Neural cell (in vitro differentiated cells): Measurements from ENCODE around the gene ZNF235. TPM values are rescaled to one million over a fixed set of nuclear protein-coding genes. Genes with fewer than 3 reads are reported as not detected.

Source experiments
- H2AFZ ChIP-seq: fragments of 200-600, 300-800 bp; sonication (generic), shearing (Covaris generic); 2 replicates; pipeline ENCODE4 v1.6.0; 2014; ENCODE audit warnings: low read depth, mild to moderate bottlenecking, antibody characterized with exemption, low read length, moderate library complexity
- H3F3A ChIP-seq: fragments of 200-600 bp; shearing (Covaris generic); 2 replicates; pipeline ENCODE4 v1.6.1; 2016; ENCODE audit warnings: mild to moderate bottlenecking, moderate library complexity, mixed read lengths, antibody characterized with exemption, low read length; ENCODE audit not compliant: insufficient read depth, poor library complexity, severe bottlenecking
- H3K27ac ChIP-seq: fragments of 200-600, 300-800 bp; sonication (generic), shearing (Covaris generic); 2 replicates; pipeline ENCODE4 v1.5.1; 2014; ENCODE audit warnings: mild to moderate bottlenecking, low read length, moderate library complexity
- H3K27me3 ChIP-seq: fragments of 300-800, 200-600 bp; sonication (generic), shearing (Covaris generic); 2 replicates; pipeline ENCODE4 v1.6.0; 2014; ENCODE audit warnings: mild to moderate bottlenecking, low read depth, low read length, moderate library complexity; ENCODE audit not compliant: insufficient read depth
- H3K36me3 ChIP-seq: fragments of 300-800, 200-600 bp; sonication (generic), shearing (Covaris generic); 2 replicates; pipeline ENCODE4 v1.5.1; 2014; ENCODE audit warnings: mild to moderate bottlenecking, antibody characterized with exemption, low read length, moderate library complexity; ENCODE audit not compliant: insufficient read depth
- H3K4me2 ChIP-seq: fragments of 300-800, 200-600 bp; sonication (generic), shearing (Covaris generic); 2 replicates; pipeline ENCODE4 v1.6.0; 2014; ENCODE audit warnings: mild to moderate bottlenecking, low read length
- H3K4me3 ChIP-seq: fragments of 300-800, 200-600 bp; sonication (generic), shearing (Covaris generic); 2 replicates; pipeline ENCODE4 v1.5.1; 2014; ENCODE audit warnings: mild to moderate bottlenecking, low read length, moderate library complexity
- H3K79me2 ChIP-seq: fragments of 200-600 bp; shearing (Covaris generic); replicated peaks from 2 replicates; pipeline ENCODE4 v1.6.0; 2014; ENCODE audit warnings: mild to moderate bottlenecking, low read length, moderate library complexity; ENCODE audit not compliant: insufficient read depth
- H3K9ac ChIP-seq: fragments of 300-800, 200-600 bp; sonication (generic), shearing (Covaris generic); 2 replicates; pipeline ENCODE4 v1.6.1; 2016; ENCODE audit warnings: mild to moderate bottlenecking, low read length, mixed read lengths
- H3K9me2 ChIP-seq: fragments of 200-600 bp; shearing (Covaris generic); 2 replicates; pipeline ENCODE4 v1.6.1; 2016; ENCODE audit warnings: mild to moderate bottlenecking, low read length, mixed read lengths; ENCODE audit not compliant: insufficient read depth
- H3K9me3 ChIP-seq: fragments of 200-600, 300-800 bp; sonication (generic), shearing (Covaris generic); 2 replicates; pipeline ENCODE4 v1.6.1; 2016; ENCODE audit warnings: mild to moderate bottlenecking, mixed run types, low read length, moderate library complexity, mixed read lengths
- H4K20me1 ChIP-seq: fragments of 200-600 bp; shearing (Covaris generic); 2 replicates; pipeline ENCODE4 v1.6.1; 2016; ENCODE audit warnings: mild to moderate bottlenecking, mixed run types; ENCODE audit not compliant: insufficient read depth
- CTCF ChIP-seq: fragments of 450-650 bp; IDR thresholded peaks from 2 replicates; pipeline ENCODE4 v1.5.1; 2014; ENCODE audit warnings: antibody characterized with exemption, mild to moderate bottlenecking, moderate library complexity; ENCODE audit not compliant: poor library complexity, severe bottlenecking
- EP300 ChIP-seq: fragments of 450-650 bp; conservative IDR thresholded peaks from 2 replicates; pipeline ENCODE4 v1.6.1; 2014; ENCODE audit warnings: antibody characterized with exemption, mild to moderate bottlenecking, moderate library complexity; ENCODE audit not compliant: poor library complexity, severe bottlenecking
- EZH2 ChIP-seq: fragments of 200-600, 300-800 bp; shearing (Covaris generic), sonication (generic); IDR thresholded peaks from 2 replicates; pipeline ENCODE4 v1.6.1; 2014; ENCODE audit warnings: antibody characterized with exemption, low read length, borderline replicate concordance, mild to moderate bottlenecking; ENCODE audit not compliant: insufficient read depth, poor library complexity, severe bottlenecking
- MXI1 ChIP-seq: fragments of 450-650 bp; conservative IDR thresholded peaks from 2 replicates; pipeline ENCODE4 v1.6.1; 2014; ENCODE audit warnings: antibody characterized with exemption, mild to moderate bottlenecking; ENCODE audit not compliant: poor library complexity, severe bottlenecking
- POLR2AphosphoS5 ChIP-seq: IDR thresholded peaks from 2 replicates; pipeline ENCODE4 v1.6.1; 2012
- RAD21 ChIP-seq: fragments of 450-650 bp; conservative IDR thresholded peaks from 2 replicates; pipeline ENCODE4 v1.6.1; 2014; ENCODE audit warnings: antibody characterized with exemption, mild to moderate bottlenecking, moderate library complexity
- REST ChIP-seq: IDR thresholded peaks from 2 replicates; pipeline ENCODE4 v1.6.1; 2012; ENCODE audit warnings: borderline replicate concordance
- SMC3 ChIP-seq: fragments of 450-650 bp; conservative IDR thresholded peaks from 2 replicates; pipeline ENCODE4 v1.6.1; 2014; ENCODE audit warnings: antibody characterized with exemption, mild to moderate bottlenecking, moderate library complexity; ENCODE audit not compliant: poor library complexity
- TAF1 ChIP-seq: IDR thresholded peaks from 2 replicates; pipeline ENCODE4 v1.6.1; 2012; ENCODE audit warnings: low read depth
- polyA plus RNA-seq: library from polyadenylated mRNA; depleted of rRNA; stranded (reverse); fragments of >200 nt; gene quantifications from 2 replicates; pipeline ENCODE4 v1.2.3, GENCODE V29; 2014

ZNF235 gene
- polyA plus RNA-seq, 1 donor from 2014 or later, result 12.6 TPM

- Histone ChIP-seq H2AFZ (no peak overlapping the region), H3K9ac (no peak overlapping the region), H3F3A (no peaks in the 10 kb centered on the region), H4K20me1 (no peaks in the 10 kb centered on the region), H3K27me3 (no peaks in the 10 kb centered on the region), H3K36me3 (peaks cover 5% of the 10 kb centered on the region), H3K9me2 (no peaks in the 10 kb centered on the region), H3K79me2 (peaks cover 30% of the 10 kb centered on the region), H3K27ac (no peak overlapping the region), H3K9me3 (peaks cover 10% of the 10 kb centered on the region), H3K4me3 (no peak overlapping the region), H3K4me2 (no peak overlapping the region)
- no peak for TF ChIP-seq SMC3
- no peak for TF ChIP-seq TAF1
- TF ChIP-seq POLR2AphosphoS5, result no peak
- no peak for TF ChIP-seq EZH2
- TF ChIP-seq RAD21, result no peak
- TF ChIP-seq MXI1, result no peak
- TF ChIP-seq EP300, result no peak
- no peak for TF ChIP-seq CTCF
- no peak for TF ChIP-seq REST
Measured at GRCh38 chr19:44345959-44346358, 41.1 kb upstream of the ZNF235 start.

GRCh38 chr19:44344255-44344654, 39.4 kb upstream of the ZNF235 start:
- TF ChIP-seq RAD21, result no peak
- TF ChIP-seq SMC3, result no peak
- TF ChIP-seq CTCF, result no peak
- no peak for TF ChIP-seq MXI1
- TF ChIP-seq REST, result no peak
- no peak for TF ChIP-seq TAF1
- TF ChIP-seq POLR2AphosphoS5, result no peak
- TF ChIP-seq EP300, result no peak
- no peak for TF ChIP-seq EZH2
- no peaks in the 10 kb centered on the region for H3K27me3 ChIP-seq
- peaks cover 12% of the 10 kb centered on the region for H3K9me3 ChIP-seq
- no peak overlapping the region for H3K4me3 ChIP-seq
- no peaks in the 10 kb centered on the region for H3K9me2 ChIP-seq
- peaks cover 10% of the 10 kb centered on the region for H3K36me3 ChIP-seq
- H3F3A ChIP-seq, result no peaks in the 10 kb centered on the region
- H3K4me2 ChIP-seq, result no peak overlapping the region
- H2AFZ ChIP-seq, result no peak overlapping the region
- no peaks in the 10 kb centered on the region for H4K20me1 ChIP-seq
- no peak overlapping the region for H3K27ac ChIP-seq
- peaks cover 19% of the 10 kb centered on the region for H3K79me2 ChIP-seq
- no peak overlapping the region for H3K9ac ChIP-seq
